ENCODE measurements around the gene VAMP8.
"Not testable (repeated sequence)": the region's sequence is repeated elsewhere in the genome, so short reads cannot be mapped to it uniquely, and the experiment has no call there.

The VAMP8 gene

DNA sequence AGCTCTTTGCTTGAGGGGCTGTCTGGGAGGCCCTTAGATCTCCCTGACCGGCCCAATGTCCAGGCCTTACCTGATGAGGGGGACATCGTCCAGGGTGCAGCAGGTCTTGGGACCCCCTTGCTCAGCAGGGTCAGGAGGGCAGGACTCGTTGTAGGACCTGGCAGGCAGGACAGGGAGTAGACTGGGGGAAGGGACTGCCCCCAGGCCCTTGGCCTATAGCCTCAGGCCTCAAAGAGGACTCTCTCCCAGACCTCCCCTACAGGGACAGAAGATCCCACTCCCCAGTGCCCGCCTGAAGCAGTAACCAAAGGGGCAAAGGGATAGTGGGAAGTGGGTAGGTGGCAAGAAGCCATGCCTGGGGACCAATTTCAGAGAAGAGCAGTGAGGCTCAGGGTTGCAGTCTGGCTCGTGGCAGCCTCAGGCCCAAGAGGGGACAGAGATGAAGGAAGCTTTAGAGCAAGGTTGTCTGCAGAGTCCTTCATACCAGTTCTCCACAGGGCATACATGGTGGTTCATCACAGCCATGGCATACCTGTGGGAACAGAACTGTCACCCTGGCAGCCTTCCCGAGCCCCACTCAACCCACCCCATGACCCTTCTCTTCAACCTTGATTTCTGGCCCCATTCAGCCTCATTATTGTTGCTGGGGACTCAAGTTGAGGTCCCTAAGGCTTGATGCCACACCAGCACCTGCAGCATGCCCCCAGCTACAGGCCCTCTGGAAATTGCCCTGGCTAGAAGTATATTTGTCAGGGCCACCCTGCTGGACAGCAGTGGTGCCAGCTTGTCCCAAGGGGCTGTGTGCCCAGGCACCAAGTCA is 23.8 kb downstream of the VAMP8 start:
- no peak for DNase-seq

DNA sequence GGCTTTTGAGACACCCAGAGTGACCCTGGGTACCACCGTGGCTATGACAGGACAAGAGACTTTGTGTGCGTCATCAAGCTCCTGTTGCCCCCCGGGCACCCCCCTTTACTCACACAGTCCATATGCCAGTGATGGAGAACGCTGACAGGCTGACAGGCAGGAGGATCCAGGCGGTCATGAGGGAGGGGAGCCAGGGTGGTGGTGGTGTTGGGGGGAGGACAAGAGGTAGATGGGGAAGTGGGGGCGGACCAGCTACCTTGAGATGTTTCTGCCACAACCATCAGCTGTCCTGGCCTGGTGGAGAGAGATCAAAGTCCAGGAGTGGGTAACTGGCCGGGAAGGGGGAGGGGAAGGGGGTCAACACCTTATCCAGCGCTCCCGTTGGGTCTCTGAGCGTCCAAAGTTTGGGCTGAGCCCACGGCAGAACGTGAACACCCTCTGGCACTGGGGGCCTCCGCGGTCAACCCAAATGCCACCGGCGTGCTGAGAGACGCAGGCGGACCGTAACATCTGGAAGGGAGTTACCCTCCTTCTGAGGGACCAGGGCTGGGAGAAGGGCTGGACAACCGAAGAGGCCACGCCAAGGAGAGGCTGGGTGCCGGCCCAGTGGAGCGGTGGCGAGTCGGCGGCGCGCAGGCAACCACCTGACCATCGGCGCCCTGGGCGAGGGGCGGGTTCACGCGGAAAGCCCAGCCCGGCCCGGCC is 24.5 kb downstream of the VAMP8 start:
- DNase-seq: no peak

DNA sequence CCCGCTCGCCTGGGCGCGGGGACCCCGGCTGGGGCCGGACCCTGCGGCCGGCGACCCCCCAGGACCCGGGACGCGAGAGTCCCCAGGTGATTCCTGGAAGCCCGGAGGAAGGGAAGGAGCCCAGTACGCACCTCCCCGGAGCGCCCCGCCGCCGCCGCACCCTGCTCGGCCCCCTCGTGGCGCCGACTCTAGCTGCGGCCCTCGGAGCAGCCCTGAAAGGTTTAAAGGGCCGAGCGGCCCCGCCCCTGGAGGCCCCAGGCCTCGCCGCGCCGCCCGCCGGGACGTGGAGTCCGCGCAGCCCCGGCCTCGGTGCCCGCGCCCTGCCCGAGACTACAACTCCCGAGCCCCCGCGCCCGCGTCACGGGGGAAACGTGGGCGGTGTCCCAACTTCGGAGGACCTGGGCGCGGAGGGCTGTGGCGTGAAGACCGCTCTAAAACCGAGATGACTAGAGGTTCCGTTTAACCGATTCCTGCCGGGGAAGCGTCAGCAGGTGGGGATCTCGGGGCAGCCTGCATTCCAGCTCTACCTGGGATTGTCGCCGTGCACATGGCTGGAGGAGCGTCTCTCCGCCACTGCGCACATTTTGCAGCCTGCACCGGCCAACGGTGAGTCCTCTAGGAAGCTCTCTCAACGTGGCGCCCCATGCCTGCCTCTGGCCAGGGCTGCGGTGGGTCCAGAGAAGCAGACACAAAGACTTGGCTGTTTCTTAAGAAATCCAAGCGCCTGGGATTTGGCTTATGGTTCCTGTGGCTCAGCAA is 25.3 kb downstream of the VAMP8 start, which contains the start of gene TMEM150A:
TSS of gene TMEM150A (minus strand) at position 223 of the 759 bp plus-strand sequence. CDS start 750 bp downstream, outside the sequence.
- peak in 1 of 2 experiments; percentile 77 for DNase-seq

DNA sequence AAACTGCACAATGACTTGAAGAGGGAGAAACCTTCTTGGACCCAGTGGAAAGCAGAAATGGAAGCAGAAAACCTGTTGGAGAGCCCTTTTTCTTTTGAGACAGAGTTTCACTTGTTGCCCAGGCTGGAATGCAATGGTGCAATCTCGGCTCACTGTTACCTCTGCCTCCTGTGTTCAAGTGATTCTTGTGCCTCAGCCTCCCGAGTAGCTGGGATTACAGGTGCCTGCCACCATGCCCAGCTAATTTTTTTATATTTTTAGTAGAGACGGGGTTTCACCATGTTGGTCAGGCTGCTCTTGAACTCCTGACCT is 26.7 kb downstream of the VAMP8 start:
- not testable (repeated sequence) for DNase-seq

DNA sequence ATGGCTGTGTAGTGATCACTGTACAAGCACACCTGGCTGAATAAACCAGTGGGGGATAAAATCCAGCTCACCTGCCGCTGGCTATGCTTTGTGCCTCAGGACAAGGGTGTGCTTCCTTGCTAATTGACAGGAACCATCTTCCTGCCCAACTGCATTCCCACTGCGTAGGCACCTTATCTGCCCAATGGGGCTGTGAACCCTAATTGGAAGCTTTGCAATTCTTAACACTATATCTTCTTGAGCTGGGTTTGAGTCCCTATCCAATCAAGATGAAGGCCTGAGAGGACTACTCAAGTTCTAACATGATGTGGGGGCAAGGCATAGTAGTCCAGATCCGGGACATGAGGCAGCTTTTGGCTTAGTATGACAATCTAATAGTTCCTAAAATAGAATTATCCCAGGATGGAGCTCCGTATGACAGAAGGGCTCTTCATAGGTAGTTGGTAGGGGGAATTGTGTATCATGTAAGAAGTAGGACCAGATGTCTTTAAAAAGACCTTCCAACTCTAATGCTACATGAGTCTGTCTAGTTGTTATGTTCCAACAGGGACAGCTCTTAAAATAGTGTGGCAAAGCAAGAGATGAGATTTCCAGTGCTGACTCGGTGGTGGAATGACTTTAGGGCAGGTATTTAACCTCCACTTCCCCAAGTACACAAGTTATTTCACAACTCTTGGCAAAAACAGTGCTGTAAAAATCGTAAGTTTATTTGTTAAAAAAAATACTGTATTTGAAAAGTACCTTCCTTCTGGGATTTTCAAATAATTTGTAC is 27.4 kb downstream of the VAMP8 start:
- DNase-seq: no peak

DNA sequence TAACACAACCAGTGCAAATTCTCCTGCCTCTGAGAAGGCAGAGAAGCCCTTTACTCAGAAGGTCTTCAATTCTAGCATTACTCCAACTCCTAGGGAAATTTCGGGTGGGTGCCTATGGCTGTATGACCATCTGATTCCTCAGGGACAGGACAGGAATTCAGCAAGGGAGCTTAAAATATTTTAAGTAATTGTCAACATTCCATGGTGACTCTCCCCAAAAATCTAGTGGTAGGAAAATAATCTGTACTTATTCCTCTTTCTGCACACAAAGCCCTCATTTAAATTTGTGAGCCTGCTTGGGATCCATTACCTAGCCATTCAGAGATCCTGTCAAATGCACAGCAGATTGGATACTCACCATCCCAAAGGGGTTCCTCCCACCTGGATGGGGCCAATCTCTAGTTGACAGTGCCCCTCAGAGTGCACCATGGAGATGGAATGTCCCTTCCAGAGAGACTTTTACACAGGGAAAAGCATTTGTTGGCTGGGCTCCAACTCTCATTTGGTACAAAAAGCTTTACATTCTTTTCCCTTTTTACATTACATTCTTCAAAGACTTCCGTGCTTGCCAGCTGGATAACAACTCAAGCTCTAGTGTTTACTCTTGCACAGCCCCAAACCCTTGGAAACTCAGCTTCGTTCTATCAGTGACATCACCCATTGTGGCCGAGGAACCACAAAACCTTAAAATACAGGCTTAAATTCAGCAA is 28.2 kb downstream of the VAMP8 start:
- no peak for DNase-seq

DNA sequence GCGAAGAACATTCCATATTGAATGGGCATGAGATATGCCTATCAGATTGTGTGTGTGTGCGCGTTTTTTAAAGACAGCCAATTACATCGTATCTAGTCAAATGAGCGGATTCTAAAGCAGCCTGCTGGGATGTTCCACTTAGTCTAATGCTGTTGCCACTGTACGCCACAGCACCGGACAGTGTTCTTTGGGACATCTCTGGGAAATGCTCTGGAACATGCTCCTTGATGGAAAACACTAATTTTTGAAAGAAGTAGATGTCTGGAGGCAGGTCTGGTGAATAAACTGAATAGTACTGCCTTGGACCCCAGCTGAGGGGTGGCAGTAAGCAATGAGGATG is 28.7 kb downstream of the VAMP8 start:
- no peak for DNase-seq

DNA sequence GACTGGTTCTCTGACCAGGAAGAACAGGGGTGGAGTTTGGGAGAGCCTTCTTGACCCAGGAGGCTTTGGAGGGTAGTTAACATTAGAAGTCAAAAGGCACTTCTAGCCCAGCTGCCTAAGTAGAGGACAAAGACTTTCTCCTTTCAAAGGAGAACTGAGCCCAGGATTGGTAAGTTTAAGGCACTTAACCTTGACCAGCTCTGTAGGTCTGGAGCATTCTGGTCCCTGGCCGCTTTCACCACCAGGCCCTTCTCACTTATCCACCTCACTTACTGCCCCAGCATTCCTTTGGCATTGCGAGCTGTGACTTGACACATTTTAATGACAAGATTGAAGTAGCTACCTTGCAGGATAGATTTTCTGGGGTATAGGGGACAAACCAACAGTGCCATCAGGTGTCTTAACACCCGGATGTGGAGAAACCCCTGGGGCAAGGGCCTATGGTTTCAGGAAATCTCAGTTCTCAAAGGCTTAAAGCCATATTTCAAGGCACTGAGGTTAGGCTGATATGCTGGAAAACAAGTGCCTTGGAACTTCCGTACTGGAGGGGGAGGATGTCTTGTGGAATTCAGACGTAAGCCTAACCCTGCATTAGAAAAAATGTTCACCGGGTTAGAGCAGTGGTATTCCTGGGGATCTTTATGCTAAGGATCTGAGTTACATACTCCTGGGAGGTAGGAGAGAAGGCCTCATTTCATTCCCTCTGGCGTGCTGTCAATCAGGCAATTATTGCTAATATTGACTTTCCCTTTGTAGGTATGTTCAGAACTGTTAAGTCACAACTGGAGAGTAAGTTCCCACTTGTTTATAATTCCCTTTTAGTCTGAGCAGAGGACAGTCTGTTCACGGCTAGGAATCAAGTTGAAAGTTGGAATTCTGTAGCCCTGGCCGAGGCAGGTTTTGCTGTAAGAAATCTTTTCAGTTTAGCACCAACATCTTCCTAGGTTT is 30.2 kb downstream of the VAMP8 start:
- no peak for DNase-seq

DNA sequence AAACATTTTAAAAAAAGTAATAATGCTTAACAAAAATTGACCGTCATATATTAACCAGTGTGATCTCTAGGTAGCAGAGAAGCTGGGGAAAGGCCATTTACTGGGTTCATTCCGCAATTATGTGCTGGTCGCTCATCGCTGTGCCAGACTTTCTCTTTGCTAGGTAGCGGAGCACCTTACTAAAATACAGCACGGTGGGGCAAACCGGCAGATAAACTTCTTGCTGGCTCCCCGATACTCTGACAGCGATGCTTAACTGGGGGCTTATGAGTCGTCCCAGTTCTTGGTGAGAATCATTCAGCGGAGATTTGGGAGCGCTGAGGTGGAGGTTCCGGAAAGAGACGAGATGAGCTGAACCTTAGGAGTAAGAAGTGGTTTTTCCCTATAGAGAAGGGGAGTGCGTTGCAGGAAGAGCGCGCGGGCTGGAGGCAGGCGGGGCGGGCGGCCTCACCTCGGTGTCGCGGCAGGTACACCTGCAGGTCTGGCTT is 33.9 kb downstream of the VAMP8 start:
- DNase-seq: no peak

DNA sequence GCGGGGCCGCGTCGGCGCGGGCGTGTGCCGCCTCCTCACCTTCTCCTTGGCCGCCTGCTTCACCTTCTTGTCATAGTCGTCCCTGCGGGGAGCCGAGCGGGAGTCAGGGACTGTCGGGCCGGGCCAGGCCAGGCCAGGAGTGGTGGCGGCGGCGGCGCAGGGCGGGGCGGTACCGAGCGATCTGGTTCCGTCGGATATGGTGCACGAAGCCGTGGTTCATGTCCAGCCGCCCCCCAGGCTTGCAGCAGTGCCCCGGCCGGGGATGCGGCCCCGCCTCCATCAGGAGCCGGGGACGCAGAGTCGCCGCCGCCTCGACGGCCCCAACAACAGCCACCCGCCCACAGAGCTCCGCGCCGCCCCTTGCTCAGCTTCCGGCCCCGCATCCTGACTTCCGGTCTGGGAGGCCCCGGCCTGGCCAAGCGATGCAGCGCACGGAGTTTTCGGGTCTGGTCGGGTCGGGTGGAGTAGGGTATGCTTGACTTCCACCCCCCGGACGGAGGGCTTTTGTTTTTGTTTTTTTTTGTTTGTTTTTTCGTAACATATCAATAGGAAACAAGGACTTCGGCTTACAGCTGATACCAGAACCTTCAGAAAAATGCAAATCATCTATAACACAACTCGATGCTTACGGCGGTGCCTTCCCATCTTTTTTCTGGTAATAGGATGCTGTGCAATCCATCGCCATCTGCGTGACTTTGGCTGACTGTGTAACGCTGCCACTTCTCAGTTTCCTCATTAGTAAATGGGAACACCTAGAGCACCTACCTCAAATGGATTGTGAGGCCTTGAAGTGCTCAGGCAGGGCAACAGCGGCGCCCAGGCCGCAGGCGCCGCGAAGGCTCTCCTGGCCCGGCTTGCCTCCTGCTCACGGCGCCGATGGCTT is 34.6 kb downstream of the VAMP8 start, which contains the start of gene C2orf68:
TSS of gene C2orf68 (minus strand) at position 362 of the 883 bp plus-strand sequence. CDS start at position 280, 82 bp downstream.
- DNase-seq: peak; percentile 40 to 78

DNA sequence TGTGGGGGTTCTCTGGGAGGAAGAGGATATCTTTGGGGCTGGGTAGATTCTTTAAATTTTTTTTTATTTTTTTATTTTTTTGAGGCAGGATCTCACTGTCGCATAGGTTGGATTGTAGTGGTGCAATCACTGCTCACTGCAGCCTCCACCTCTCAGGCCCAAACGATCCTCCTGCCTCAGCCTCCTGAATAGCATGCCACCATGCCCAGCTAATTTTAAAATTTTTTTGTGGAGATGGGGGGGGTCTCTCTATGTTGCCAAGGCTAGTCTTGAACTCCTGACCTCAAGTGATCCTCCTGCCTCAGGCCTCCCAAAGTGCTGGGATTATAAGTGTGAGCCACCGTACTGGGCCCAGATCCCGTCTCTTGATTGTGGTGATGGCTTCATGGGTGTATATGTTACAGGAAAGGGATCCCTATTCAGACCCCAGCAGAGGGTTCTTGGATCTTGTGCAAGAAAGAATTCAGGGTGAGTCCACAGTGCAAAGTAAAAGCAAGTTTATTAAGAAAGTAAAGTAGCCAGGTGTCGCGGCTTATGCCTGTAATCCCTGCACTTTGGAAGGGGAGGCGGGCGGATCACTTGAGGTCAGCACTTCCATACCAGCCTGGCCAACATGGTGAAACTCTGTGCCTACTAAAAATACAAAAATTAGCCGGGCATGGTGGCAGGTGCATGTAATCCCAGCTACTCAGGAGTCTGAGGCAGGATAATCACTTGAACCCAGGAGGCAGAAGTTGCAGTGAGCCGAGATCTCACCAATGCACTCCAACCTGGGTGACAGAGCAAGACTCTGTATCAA is 36.5 kb downstream of the VAMP8 start:
- no peak for DNase-seq

DNA sequence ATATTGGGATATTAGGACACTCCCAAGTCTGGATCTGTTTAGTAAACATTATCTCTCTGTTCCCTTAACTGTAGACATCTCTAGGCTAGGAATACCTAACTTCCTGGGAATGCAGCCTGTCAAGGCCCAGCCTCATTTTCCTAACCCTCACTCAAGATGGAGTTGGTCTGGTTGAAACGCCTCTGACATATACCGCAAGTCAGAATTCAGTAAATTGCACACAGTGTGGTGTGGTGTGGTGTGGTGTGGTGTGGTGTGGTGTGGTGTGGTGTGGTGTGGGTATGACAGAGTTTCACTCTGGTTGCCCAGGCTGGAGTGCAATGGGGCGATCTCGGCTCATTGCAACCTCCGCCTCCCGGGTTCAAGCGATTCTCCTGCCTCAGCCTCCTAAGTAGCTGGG is 37.4 kb downstream of the VAMP8 start:
- DNase-seq: not testable (repeated sequence)

DNA sequence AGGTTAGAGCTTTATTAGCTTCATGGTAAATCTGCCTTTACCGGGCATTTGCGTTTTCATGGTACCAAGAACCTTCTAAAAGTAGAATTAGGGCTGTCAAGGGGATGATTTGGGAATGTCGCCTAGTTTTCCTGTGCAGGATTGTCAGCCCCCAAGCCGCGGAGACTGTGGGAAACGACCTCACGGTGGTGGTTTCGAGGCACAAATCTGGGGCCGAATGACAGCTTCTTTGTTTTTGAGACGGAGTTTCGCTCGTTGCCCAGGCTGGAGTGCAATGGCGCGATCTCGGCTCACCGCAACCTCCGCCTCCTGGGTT is 38.0 kb downstream of the VAMP8 start:
- no peak for DNase-seq

DNA sequence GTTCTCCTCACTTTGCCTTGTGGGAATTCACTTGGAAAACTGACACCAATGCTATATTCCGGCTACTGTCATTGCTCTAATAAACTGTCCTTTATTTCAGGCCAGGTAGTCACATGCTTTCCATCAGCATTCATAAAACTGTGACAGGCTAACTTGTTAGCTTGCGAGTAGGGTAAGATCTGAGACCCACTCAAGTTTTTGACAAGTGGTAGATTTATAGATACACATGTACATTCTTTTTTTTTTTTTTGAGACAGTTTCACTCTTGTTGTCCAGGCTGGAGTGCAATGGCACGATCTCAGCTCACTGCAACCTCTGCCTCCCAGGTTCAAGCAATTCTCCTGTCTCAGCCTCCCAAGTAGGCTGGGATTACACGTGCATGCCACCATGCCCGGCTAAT is 40.3 kb downstream of the VAMP8 start:
- DNase-seq: not testable (repeated sequence)

DNA sequence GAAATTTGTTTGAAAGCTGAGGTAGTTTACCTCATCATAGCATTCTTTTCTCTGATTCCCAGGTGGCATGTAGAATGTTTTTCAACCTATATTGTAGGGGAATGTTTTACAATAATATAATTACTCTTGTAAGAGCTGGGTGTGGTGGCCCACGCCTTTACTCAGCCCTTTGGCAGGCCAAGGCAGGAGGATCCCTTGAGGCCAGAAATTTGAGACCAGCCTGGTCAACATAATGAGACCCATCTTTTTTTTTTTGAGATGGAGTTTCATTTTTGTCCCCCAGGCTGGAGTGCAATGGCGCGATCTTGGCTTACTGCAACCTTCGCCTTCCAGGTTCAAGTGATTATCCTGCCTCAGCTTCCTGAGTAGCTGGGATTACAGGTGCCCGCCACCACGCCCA is 42.2 kb downstream of the VAMP8 start:
- no peak for DNase-seq

DNA sequence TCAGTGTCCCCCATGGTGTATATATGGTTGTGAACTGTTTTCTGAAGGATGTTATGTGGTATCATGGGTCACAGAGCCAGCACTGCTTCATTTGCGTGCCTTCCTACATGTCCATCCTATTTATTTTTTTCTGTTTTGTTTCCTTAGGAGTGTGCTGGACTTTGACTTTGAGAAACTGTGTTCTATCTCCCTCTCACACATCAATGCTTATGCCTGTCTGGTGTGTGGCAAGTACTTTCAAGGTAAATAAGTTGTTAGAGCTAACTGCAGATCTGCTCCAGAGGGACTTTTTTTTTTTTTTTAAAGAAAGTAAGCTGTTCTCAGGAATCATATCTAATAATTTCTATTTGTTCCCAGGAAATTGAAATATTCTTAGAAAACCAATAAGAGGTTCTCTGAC is 44.0 kb downstream of the VAMP8 start:
- DNase-seq: no peak

DNA sequence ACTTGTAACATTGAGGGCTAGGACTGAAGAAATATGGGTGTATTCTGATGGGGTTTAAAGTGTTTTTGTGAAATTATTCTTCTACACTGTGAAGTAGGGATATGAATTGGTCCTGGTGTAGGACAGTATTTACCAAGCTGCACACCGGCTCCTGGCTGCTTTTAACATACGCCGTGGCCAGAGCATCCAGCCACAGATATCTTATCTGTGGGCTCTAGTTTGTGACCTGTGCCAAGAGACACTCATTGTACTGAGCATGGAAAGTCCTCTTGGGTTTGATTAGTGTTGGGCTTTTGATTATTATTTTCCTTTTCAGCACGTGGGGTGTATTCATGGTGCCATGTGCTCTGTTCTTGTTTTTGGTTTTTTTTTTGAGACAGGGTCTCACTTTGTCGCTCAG is 46.6 kb downstream of the VAMP8 start:
- no peak for DNase-seq

DNA sequence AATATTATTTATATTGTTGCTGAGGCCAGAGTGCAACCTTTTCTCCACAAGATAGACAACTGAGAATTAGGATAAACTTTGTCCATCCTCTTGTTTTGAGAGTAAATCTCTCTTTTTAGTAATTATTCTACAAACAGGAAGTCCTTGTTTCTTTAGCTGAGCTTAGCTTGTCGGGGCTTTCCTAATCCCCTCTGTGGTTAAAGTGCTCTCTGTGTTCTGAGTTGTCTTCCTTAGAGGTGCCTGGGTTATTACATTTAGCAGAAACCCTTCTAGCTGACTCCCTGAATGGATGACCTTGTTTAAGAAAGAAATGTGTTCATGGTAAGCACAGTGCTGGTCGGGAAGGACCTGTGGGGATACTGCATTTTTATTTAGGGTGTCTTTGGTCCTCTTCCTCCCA is 51.3 kb downstream of the VAMP8 start:
- no peak for DNase-seq

DNA sequence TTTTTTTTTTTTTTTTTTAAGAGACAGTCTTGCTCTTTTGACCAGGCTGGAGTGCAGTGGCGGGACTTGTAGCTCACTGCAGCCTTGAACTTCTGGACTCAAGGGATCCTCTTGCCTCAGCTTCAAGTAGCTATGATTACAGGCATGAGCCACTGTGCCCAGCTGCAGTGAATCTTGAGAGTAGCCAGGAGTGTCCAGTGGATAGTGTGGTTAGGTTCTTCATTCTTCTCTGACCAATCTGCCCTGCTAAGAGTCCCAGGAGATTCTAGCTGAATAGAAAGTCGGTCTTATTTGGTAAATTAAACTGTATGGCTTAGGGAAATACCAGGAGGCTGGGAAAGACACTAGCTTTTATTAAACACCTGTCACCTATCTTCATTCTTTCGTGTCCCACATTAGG is 53.9 kb downstream of the VAMP8 start:
- DNase-seq: no peak
